ENCODE measurements around the gene CRYGB.

The CRYGB gene

GRCh38 chr2:208135794-208136715 lies 9.9 kb downstream of the CRYGB start:
- no peak overlapping the region for H2AFZ ChIP-seq (ENCODE audit: insufficient read depth, low read length, poor library complexity)
- no peak overlapping the region for H2AK5ac ChIP-seq (ENCODE audit: low read length)
- H3K4ac ChIP-seq (ENCODE audit: low read depth, low read length), result no peak overlapping the region

GRCh38 chr2:208134928-208135586 lies 10.9 kb downstream of the CRYGB start:
- Histone ChIP-seq H3K9me3 (ENCODE audit: insufficient read depth, low read depth, low read length) (no peaks in the 10 kb centered on the region), H3K23ac (ENCODE audit: low read length) (no peak overlapping the region), H3K4me2 (ENCODE audit: low read length) (no peak overlapping the region), H3K79me2 (ENCODE audit: control insufficient read depth, insufficient read depth, low read length, poor library complexity) (no peaks in the 10 kb centered on the region), H4K91ac (ENCODE audit: low read depth, low read length) (no peak overlapping the region), H3K18ac (ENCODE audit: low read length) (no peak overlapping the region), H2AFZ (ENCODE audit: insufficient read depth, low read length, poor library complexity) (no peak overlapping the region), H3K36me3 (ENCODE audit: control insufficient read depth in 1 of 2, insufficient read depth in 2 of 2, low read length in 2 of 2) (no peaks in the 10 kb centered on the region), H3K4me3 (ENCODE audit: low read depth, low read length) (no peak overlapping the region), H2BK120ac (ENCODE audit: insufficient read depth, low read length, poor library complexity) (no peak overlapping the region), H3K4me1 (ENCODE audit: control insufficient read depth in 1 of 2, insufficient read depth in 2 of 2, low read length in 2 of 2) (peaks cover 5 to 8% of the 10 kb centered on the region in 2 experiments), H4K12ac (ENCODE audit: low read depth, low read length) (no peak overlapping the region), H4K8ac (ENCODE audit: low read depth, low read length) (no peak overlapping the region), H3K4ac (ENCODE audit: low read depth, low read length) (no peak overlapping the region), H3K79me1 (ENCODE audit: low read length) (peaks cover 3% of the 10 kb centered on the region), H2BK5ac (ENCODE audit: low read depth, low read length, poor library complexity) (no peak overlapping the region), H2BK12ac (ENCODE audit: low read length) (no peak overlapping the region), H3K27ac (ENCODE audit: low read depth, low read length) (no peak overlapping the region), H2AK5ac (ENCODE audit: low read length) (no peak overlapping the region), H3K27me3 (ENCODE audit: insufficient read depth, low read length) (no peaks in the 10 kb centered on the region), H3K14ac (ENCODE audit: low read length) (no peak overlapping the region), H3K9ac (ENCODE audit: low read length) (no peak overlapping the region)
- no peak for DNase-seq
- no CpG with 5 or more reads among the region's 8 CpGs for WGBS (ENCODE audit: extremely low coverage, insufficient coverage, insufficient read length)

More at GRCh38 chr2:208135794-208136715, 9.9 kb downstream of the CRYGB start:
- WGBS (ENCODE audit: extremely low coverage, insufficient coverage, insufficient read length), result no CpG with 5 or more reads among the region's 11 CpGs
- Histone ChIP-seq H4K8ac (ENCODE audit: low read depth, low read length) (no peak overlapping the region), H4K91ac (ENCODE audit: low read depth, low read length) (no peak overlapping the region), H3K79me2 (ENCODE audit: control insufficient read depth, insufficient read depth, low read length, poor library complexity) (no peaks in the 10 kb centered on the region), H3K36me3 (ENCODE audit: control insufficient read depth in 1 of 2, insufficient read depth in 2 of 2, low read length in 2 of 2) (no peaks in the 10 kb centered on the region), H3K27ac (ENCODE audit: low read depth, low read length) (no peak overlapping the region), H3K9ac (ENCODE audit: low read length) (no peak overlapping the region), H3K4me1 (ENCODE audit: control insufficient read depth in 1 of 2, insufficient read depth in 2 of 2, low read length in 2 of 2) (peaks cover 0 to 5% of the 10 kb centered on the region in 2 experiments), H2BK5ac (ENCODE audit: low read depth, low read length, poor library complexity) (no peak overlapping the region), H3K79me1 (ENCODE audit: low read length) (no peaks in the 10 kb centered on the region), H3K23ac (ENCODE audit: low read length) (no peak overlapping the region), H3K18ac (ENCODE audit: low read length) (no peak overlapping the region), H3K14ac (ENCODE audit: low read length) (no peak overlapping the region), H3K4me2 (ENCODE audit: low read length) (no peak overlapping the region), H3K4me3 (ENCODE audit: low read depth, low read length) (no peak overlapping the region), H2BK12ac (ENCODE audit: low read length) (no peak overlapping the region), H2BK120ac (ENCODE audit: insufficient read depth, low read length, poor library complexity) (no peak overlapping the region), H3K9me3 (ENCODE audit: insufficient read depth, low read depth, low read length) (no peaks in the 10 kb centered on the region), H3K27me3 (ENCODE audit: insufficient read depth, low read length) (no peaks in the 10 kb centered on the region), H4K12ac (ENCODE audit: low read depth, low read length) (no peak overlapping the region)
- DNase-seq, result peak in 1 of 2 donors; percentile 23

- Histone ChIP-seq H3K23ac (ENCODE audit: low read length) (no peak overlapping the region), H3K79me2 (ENCODE audit: control insufficient read depth, insufficient read depth, low read length, poor library complexity) (peaks cover 2% of the 10 kb centered on the region), H3K18ac (ENCODE audit: low read length) (no peak overlapping the region), H4K12ac (ENCODE audit: low read depth, low read length) (no peak overlapping the region), H3K4me3 (ENCODE audit: low read depth, low read length) (no peak overlapping the region), H3K14ac (ENCODE audit: low read length) (no peak overlapping the region), H2BK12ac (ENCODE audit: low read length) (no peak overlapping the region), H3K27ac (ENCODE audit: low read depth, low read length) (peak overlapping the region; percentile 85), H3K4me1 (ENCODE audit: control insufficient read depth in 1 of 2, insufficient read depth in 2 of 2, low read length in 2 of 2) (peaks cover 6 to 14% of the 10 kb centered on the region in 2 experiments), H3K4me2 (ENCODE audit: low read length) (no peak overlapping the region), H4K91ac (ENCODE audit: low read depth, low read length) (no peak overlapping the region), H3K27me3 (ENCODE audit: insufficient read depth, low read length) (no peaks in the 10 kb centered on the region), H2BK120ac (ENCODE audit: insufficient read depth, low read length, poor library complexity) (peak overlapping the region; percentile 21), H3K4ac (ENCODE audit: low read depth, low read length) (no peak overlapping the region), H2AFZ (ENCODE audit: insufficient read depth, low read length, poor library complexity) (no peak overlapping the region), H2BK5ac (ENCODE audit: low read depth, low read length, poor library complexity) (peak overlapping the region; percentile 42), H2AK5ac (ENCODE audit: low read length) (no peak overlapping the region), H3K9ac (ENCODE audit: low read length) (no peak overlapping the region), H4K8ac (ENCODE audit: low read depth, low read length) (no peak overlapping the region), H3K36me3 (ENCODE audit: control insufficient read depth in 1 of 2, insufficient read depth in 2 of 2, low read length in 2 of 2) (no peaks in the 10 kb centered on the region), H3K9me3 (ENCODE audit: insufficient read depth, low read depth, low read length) (no peaks in the 10 kb centered on the region), H3K79me1 (ENCODE audit: low read length) (peaks cover 9% of the 10 kb centered on the region)
- no CpG with 5 or more reads among the region's 6 CpGs for WGBS (ENCODE audit: extremely low coverage, insufficient coverage, insufficient read length)
- no peak for DNase-seq
These were observed 15.2 kb downstream of the CRYGB start for GRCh38 chr2:208130712-208131110.

- H3K27ac ChIP-seq (ENCODE audit: low read depth, low read length), result peak within 1 kb of the TSS; percentile 85
- no peak within 1 kb of the TSS for H2AFZ ChIP-seq (ENCODE audit: insufficient read depth, low read length, poor library complexity)
- WGBS (ENCODE audit: extremely low coverage, insufficient coverage, insufficient read length), result no CpG with 5 or more reads among the region's 19 CpGs
- H3K4me1 ChIP-seq (ENCODE audit: control insufficient read depth in 1 of 2, insufficient read depth in 2 of 2, low read length in 2 of 2), result peaks cover 6 to 14% of the 10 kb centered on the region in 2 experiments
- H3K36me3 ChIP-seq (ENCODE audit: control insufficient read depth in 1 of 2, insufficient read depth in 2 of 2, low read length in 2 of 2), result no peaks in the 10 kb centered on the region
- no peaks in the 10 kb centered on the region for H3K27me3 ChIP-seq (ENCODE audit: insufficient read depth, low read length)
- H2BK120ac ChIP-seq (ENCODE audit: insufficient read depth, low read length, poor library complexity), result peak within 1 kb of the TSS; percentile 89
- peak within 1 kb of the TSS; percentile 95 for H2BK12ac ChIP-seq (ENCODE audit: low read length)
- no peak within 1 kb of the TSS for H3K4me3 ChIP-seq (ENCODE audit: low read depth, low read length)
- peak within 1 kb of the TSS; percentile 10 for H3K4ac ChIP-seq (ENCODE audit: low read depth, low read length)
- H3K9ac ChIP-seq (ENCODE audit: low read length), result no peak within 1 kb of the TSS
- H3K14ac ChIP-seq (ENCODE audit: low read length), result peak within 1 kb of the TSS; percentile 87
- H2AK5ac ChIP-seq (ENCODE audit: low read length), result peak within 1 kb of the TSS; percentile 71
- no peak within 1 kb of the TSS for H3K23ac ChIP-seq (ENCODE audit: low read length)
- H3K4me2 ChIP-seq (ENCODE audit: low read length), result peak within 1 kb of the TSS; percentile 28
- peaks cover 2% of the 10 kb centered on the region for H3K79me2 ChIP-seq (ENCODE audit: control insufficient read depth, insufficient read depth, low read length, poor library complexity)
- peak within 1 kb of the TSS; percentile 57 for H3K18ac ChIP-seq (ENCODE audit: low read length)
- peak within 1 kb of the TSS; percentile 65 for H4K8ac ChIP-seq (ENCODE audit: low read depth, low read length)
- H4K12ac ChIP-seq (ENCODE audit: low read depth, low read length), result no peak within 1 kb of the TSS
- peaks cover 9% of the 10 kb centered on the region for H3K79me1 ChIP-seq (ENCODE audit: low read length)
- H2BK5ac ChIP-seq (ENCODE audit: low read depth, low read length, poor library complexity), result peak within 1 kb of the TSS; percentile 58
- peak within 1 kb of the TSS; percentile 77 for H4K91ac ChIP-seq (ENCODE audit: low read depth, low read length)
- no peaks in the 10 kb centered on the region for H3K9me3 ChIP-seq (ENCODE audit: insufficient read depth, low read depth, low read length)
- DNase-seq, result peak; percentile 66 to 89
These were observed 15.9 kb downstream of the CRYGB start, which contains the start of gene CRYGC for GRCh38 chr2:208129744-208130711. Gene CRYGC (minus strand): TSS chr2:208129828. CDS start chr2:208129792, 36 bp downstream.

Measured in trophoblast cell (in vitro differentiated cells and primary cell).